H1 (cell line): ENCODE measurements around the gene OR2H1. TPM values are rescaled to one million over a fixed set of nuclear protein-coding genes. Genes with fewer than 3 reads are reported as not detected.

Source experiments
- CHD1 ChIP-seq: IDR thresholded peaks from 2 replicates; pipeline ENCODE4 v1.6.1; 2012; ENCODE audit warnings: low read depth, low read length, improper control_type of control experiment
- HDAC2 ChIP-seq, 2 experiments: fragments of 300-600 bp in 1 of 2; sonication (generic) in 1 of 2; IDR thresholded peaks; 2 replicates each; pipeline ENCODE4 v1.6.1; 2011 to 2012; ENCODE audit warnings: low read depth in 2 of 2, low read length in 2 of 2, mild to moderate bottlenecking in 2 of 2, moderate library complexity in 2 of 2, borderline replicate concordance in 1 of 2, inconsistent platforms in 1 of 2
- HDAC6 ChIP-seq: IDR thresholded peaks from one replicate; pipeline ENCODE4 v1.7.1; 2012; ENCODE audit warnings: low read depth, mild to moderate bottlenecking, inconsistent platforms, low read length, moderate library complexity
- JUND ChIP-seq: IDR thresholded peaks from 2 replicates; pipeline ENCODE4 v1.6.1; 2011; ENCODE audit warnings: mild to moderate bottlenecking, improper control_type of control experiment, low read length
- NANOG ChIP-seq: IDR thresholded peaks from 2 replicates; pipeline ENCODE4 v1.6.1; 2011; ENCODE audit warnings: low read length, low read depth, mild to moderate bottlenecking, inconsistent platforms; ENCODE audit not compliant: insufficient read depth, poor library complexity, severe bottlenecking
- RNF2 ChIP-seq: fragments of 200-900, 300-1000 bp; sonication (generic); IDR thresholded peaks from 2 replicates; pipeline ENCODE4 v1.7.1; 2016; ENCODE audit warnings: borderline replicate concordance, low read depth, mild to moderate bottlenecking, antibody characterized with exemption, low read length; ENCODE audit not compliant: poor library complexity, severe bottlenecking; ENCODE audit errors: missing control alignments
- TEAD4 ChIP-seq: IDR thresholded peaks from 2 replicates; pipeline ENCODE4 v1.6.1; 2012; ENCODE audit warnings: low read depth, low read length, inconsistent platforms, mixed read lengths
- polyA plus RNA-seq, 7 experiments: library from polyadenylated mRNA; depleted of rRNA in 3 of 7; stranded (reverse) in 5 of 7; unstranded in 2 of 7; fragments of >200 nt in 5 of 7; fragments of 200-250 nt in 2 of 7; gene quantifications; 1 replicate in 5 of 7; 2 replicates in 1 of 7; 4 replicates in 1 of 7; pipeline versions ENCODE4 v1.2.1 to v1.2.3, GENCODE V29; 2011 to 2013; ENCODE audit warnings: missing spikeins in 2 of 7, mixed read lengths in 2 of 7
- total RNA-seq: library from RNA; stranded (reverse); fragmentation: NEBNext Ultra II Directional; extraction: Animal tissue kit (Norgen Biotek cat#: 25700); gene quantifications from 2 replicates; pipeline ENCODE4 v1.2.1, GENCODE V29; 2021
- TF ChIP-seq, protein P1 (sequence below): fragments of 300-600 bp; sonication (generic); IDR thresholded peaks from 2 replicates; pipeline ENCODE4 v1.7.1; 2012; ENCODE audit warnings: low read length, moderate library complexity, mild to moderate bottlenecking, inconsistent platforms; ENCODE audit not compliant: insufficient replicate concordance
- TF ChIP-seq, protein P2 (sequence below): IDR thresholded peaks from 2 replicates; pipeline ENCODE4 v1.6.1; 2012; ENCODE audit warnings: inconsistent platforms

The OR2H1 gene
- total and polyA plus RNA-seq, 2 of the 8 experiments (the other 6 are each of a cell fraction or from before 2014, with no cell fraction given), result not detected

DNA sequence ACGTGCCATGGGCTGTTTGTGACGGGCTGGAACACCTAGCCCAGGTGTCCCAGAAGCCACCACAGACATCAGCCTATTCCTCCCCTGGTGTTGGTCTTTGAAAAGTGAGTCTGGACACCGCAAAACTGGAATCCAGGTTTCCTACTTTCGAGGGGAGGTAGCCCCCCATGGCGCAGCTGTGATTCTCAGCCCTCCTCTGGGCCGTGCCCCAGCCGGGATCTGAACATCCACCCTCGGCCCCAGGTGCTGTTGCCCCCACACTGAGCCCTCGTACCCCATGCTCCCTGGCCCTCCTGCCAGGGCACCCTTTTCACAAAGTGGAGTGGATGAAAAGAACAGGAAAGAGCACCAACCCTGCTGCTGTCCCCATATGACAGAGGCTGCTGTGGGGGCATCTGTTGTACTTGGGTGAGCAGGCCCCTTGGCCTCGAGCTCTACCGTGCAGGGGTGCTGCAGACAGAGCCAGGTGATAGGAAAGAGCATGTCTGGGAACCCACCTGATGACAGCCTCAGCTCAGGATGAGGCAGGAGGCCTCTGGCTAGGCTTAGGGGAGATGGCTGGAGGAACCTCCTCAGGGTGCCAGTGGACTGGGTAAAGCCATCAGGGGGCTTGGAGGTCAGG is 49.6 kb downstream of the OR2H1 start (continued):
- TF ChIP-seq, protein P1, sequence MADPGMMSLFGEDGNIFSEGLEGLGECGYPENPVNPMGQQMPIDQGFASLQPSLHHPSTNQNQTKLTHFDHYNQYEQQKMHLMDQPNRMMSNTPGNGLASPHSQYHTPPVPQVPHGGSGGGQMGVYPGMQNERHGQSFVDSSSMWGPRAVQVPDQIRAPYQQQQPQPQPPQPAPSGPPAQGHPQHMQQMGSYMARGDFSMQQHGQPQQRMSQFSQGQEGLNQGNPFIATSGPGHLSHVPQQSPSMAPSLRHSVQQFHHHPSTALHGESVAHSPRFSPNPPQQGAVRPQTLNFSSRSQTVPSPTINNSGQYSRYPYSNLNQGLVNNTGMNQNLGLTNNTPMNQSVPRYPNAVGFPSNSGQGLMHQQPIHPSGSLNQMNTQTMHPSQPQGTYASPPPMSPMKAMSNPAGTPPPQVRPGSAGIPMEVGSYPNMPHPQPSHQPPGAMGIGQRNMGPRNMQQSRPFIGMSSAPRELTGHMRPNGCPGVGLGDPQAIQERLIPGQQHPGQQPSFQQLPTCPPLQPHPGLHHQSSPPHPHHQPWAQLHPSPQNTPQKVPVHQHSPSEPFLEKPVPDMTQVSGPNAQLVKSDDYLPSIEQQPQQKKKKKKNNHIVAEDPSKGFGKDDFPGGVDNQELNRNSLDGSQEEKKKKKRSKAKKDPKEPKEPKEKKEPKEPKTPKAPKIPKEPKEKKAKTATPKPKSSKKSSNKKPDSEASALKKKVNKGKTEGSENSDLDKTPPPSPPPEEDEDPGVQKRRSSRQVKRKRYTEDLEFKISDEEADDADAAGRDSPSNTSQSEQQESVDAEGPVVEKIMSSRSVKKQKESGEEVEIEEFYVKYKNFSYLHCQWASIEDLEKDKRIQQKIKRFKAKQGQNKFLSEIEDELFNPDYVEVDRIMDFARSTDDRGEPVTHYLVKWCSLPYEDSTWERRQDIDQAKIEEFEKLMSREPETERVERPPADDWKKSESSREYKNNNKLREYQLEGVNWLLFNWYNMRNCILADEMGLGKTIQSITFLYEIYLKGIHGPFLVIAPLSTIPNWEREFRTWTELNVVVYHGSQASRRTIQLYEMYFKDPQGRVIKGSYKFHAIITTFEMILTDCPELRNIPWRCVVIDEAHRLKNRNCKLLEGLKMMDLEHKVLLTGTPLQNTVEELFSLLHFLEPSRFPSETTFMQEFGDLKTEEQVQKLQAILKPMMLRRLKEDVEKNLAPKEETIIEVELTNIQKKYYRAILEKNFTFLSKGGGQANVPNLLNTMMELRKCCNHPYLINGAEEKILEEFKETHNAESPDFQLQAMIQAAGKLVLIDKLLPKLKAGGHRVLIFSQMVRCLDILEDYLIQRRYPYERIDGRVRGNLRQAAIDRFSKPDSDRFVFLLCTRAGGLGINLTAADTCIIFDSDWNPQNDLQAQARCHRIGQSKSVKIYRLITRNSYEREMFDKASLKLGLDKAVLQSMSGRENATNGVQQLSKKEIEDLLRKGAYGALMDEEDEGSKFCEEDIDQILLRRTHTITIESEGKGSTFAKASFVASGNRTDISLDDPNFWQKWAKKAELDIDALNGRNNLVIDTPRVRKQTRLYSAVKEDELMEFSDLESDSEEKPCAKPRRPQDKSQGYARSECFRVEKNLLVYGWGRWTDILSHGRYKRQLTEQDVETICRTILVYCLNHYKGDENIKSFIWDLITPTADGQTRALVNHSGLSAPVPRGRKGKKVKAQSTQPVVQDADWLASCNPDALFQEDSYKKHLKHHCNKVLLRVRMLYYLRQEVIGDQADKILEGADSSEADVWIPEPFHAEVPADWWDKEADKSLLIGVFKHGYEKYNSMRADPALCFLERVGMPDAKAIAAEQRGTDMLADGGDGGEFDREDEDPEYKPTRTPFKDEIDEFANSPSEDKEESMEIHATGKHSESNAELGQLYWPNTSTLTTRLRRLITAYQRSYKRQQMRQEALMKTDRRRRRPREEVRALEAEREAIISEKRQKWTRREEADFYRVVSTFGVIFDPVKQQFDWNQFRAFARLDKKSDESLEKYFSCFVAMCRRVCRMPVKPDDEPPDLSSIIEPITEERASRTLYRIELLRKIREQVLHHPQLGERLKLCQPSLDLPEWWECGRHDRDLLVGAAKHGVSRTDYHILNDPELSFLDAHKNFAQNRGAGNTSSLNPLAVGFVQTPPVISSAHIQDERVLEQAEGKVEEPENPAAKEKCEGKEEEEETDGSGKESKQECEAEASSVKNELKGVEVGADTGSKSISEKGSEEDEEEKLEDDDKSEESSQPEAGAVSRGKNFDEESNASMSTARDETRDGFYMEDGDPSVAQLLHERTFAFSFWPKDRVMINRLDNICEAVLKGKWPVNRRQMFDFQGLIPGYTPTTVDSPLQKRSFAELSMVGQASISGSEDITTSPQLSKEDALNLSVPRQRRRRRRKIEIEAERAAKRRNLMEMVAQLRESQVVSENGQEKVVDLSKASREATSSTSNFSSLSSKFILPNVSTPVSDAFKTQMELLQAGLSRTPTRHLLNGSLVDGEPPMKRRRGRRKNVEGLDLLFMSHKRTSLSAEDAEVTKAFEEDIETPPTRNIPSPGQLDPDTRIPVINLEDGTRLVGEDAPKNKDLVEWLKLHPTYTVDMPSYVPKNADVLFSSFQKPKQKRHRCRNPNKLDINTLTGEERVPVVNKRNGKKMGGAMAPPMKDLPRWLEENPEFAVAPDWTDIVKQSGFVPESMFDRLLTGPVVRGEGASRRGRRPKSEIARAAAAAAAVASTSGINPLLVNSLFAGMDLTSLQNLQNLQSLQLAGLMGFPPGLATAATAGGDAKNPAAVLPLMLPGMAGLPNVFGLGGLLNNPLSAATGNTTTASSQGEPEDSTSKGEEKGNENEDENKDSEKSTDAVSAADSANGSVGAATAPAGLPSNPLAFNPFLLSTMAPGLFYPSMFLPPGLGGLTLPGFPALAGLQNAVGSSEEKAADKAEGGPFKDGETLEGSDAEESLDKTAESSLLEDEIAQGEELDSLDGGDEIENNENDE, result no peak
- TF ChIP-seq CHD1, result no peak
- TF ChIP-seq HDAC2 (IDR thresholded peaks at IDR 0.05; ENCODE audit: borderline replicate concordance in 1 of 2, low read depth in 2 of 2, low read length in 2 of 2), result no peak
- no peak for TF ChIP-seq NANOG
- TF ChIP-seq, protein P2, sequence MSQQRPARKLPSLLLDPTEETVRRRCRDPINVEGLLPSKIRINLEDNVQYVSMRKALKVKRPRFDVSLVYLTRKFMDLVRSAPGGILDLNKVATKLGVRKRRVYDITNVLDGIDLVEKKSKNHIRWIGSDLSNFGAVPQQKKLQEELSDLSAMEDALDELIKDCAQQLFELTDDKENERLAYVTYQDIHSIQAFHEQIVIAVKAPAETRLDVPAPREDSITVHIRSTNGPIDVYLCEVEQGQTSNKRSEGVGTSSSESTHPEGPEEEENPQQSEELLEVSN, result no peak
- no peak for TF ChIP-seq RNF2
- TF ChIP-seq TEAD4, result no peak
- TF ChIP-seq JUND, result no peak
- TF ChIP-seq HDAC6, result no peak
